ENCODE measurements around the gene MICU1. TPM values are rescaled to one million over a fixed set of nuclear protein-coding genes. Genes with fewer than 3 reads are reported as not detected.
"Not testable (repeated sequence)": the region's sequence is repeated elsewhere in the genome, so short reads cannot be mapped to it uniquely, and the experiment has no call there.

MICU1 gene
- total RNA-seq, 2 experiments from 2014 or later: 29.2 to 29.4 TPM

- not testable (repeated sequence) for H3K4me1 Mint-ChIP-seq, H3K27ac Mint-ChIP-seq, DNase-seq, H3K9me3 Mint-ChIP-seq, H3K4me3 Mint-ChIP-seq, H3K27me3 Mint-ChIP-seq, H3K36me3 Mint-ChIP-seq
Measured at GRCh38 chr10:72646971-72647370, 21.1 kb upstream of the MICU1 start.

GRCh38 chr10:72645263-72645858, 19.5 kb upstream of the MICU1 start:
- Mint-ChIP-seq H3K4me1 (no peaks in the 10 kb centered on the region), H3K36me3 (no peaks in the 10 kb centered on the region), H3K27me3 (no peaks in the 10 kb centered on the region), H3K4me3 (no peak overlapping the region), H3K9me3 (no peaks in the 10 kb centered on the region), H3K27ac (no peak overlapping the region)
- no peak for DNase-seq

GRCh38 chr10:72642318-72642717, 16.4 kb upstream of the MICU1 start:
- H3K4me3 Mint-ChIP-seq: no peak overlapping the region
- no peaks in the 10 kb centered on the region for H3K9me3 Mint-ChIP-seq
- no peaks in the 10 kb centered on the region for H3K27me3 Mint-ChIP-seq
- peaks cover 5% of the 10 kb centered on the region for H3K4me1 Mint-ChIP-seq
- H3K27ac Mint-ChIP-seq: no peak overlapping the region
- DNase-seq: no peak
- H3K36me3 Mint-ChIP-seq: no peaks in the 10 kb centered on the region

- no peak overlapping the region for H3K4me3 Mint-ChIP-seq
- no peaks in the 10 kb centered on the region for H3K27me3 Mint-ChIP-seq
- DNase-seq: no peak
- H3K9me3 Mint-ChIP-seq: no peaks in the 10 kb centered on the region
- peaks cover 6% of the 10 kb centered on the region for H3K4me1 Mint-ChIP-seq
- H3K36me3 Mint-ChIP-seq: no peaks in the 10 kb centered on the region
- H3K27ac Mint-ChIP-seq: no peak overlapping the region
Measured at GRCh38 chr10:72639441-72639873, 13.6 kb upstream of the MICU1 start.

DNA sequence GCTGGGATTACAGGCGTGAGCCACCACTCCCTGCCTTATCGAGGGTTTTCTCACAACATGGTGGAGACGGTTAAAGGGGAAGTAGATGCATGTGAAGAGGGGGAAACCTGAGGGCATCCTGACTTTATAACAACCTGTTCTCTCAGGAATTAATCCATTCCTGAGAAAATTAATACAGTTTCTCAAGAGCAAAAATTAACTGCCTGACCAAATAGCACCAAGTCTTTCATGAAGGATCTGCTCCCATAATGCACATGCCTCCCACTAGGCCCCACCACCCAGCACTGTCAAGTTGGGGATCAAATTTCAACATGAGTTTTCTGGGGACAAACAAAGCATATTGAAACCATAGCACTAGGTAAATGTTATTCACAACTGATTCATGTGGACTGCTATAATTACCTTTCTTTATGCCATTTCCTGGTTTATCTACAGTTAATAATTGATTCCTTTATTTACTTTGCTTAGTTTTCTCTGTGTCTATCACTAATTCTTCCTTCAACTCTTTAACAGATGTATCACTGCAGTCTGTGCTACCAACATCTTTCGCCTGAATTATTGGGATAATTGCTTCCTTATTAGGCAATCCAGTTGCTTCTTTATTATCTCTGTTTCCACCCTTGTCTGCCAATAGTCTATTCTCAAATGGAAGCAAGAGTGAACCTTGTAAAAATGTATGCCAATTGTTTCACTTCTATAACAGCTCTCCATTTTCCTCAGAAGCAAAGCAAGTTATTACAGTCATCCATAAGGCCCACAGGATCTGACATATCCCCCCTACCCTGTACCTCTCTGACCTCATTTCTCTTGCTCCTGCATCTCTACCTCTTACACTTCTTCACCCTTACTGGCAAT, 12.9 kb upstream of the MICU1 start:
- no peaks in the 10 kb centered on the region for H3K9me3 Mint-ChIP-seq
- no peaks in the 10 kb centered on the region for H3K27me3 Mint-ChIP-seq
- H3K4me3 Mint-ChIP-seq: no peak overlapping the region
- no peaks in the 10 kb centered on the region for H3K36me3 Mint-ChIP-seq
- H3K4me1 Mint-ChIP-seq: peaks cover 6% of the 10 kb centered on the region
- DNase-seq: no peak
- no peak overlapping the region for H3K27ac Mint-ChIP-seq

- no peaks in the 10 kb centered on the region for H3K9me3 Mint-ChIP-seq
- H3K4me3 Mint-ChIP-seq: no peak overlapping the region
- no peaks in the 10 kb centered on the region for H3K27me3 Mint-ChIP-seq
- peaks cover 6% of the 10 kb centered on the region for H3K4me1 Mint-ChIP-seq
- no peak overlapping the region for H3K27ac Mint-ChIP-seq
- H3K36me3 Mint-ChIP-seq: no peaks in the 10 kb centered on the region
- peak; percentile 37 for DNase-seq
Measured at GRCh38 chr10:72637398-72637857, 11.5 kb upstream of the MICU1 start.

DNA sequence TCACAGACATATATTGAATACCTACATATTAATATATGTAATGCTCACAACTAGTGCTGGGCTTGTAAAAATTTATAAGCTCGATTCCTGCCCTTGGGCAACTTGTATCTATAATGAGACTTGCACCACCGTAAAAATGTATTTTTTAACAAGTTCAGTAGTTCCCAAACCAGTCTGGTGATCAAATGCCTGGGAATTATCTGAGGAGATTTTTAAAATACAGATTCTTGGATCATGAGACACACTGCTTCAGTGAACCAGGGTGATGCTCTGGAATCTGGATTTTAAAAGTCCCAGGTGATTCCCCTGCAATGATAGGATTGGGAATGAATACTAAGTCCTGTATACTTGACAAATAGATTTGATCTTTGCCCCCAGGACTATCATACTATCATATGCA, 4.3 kb upstream of the MICU1 start:
- Mint-ChIP-seq H3K27me3 (no peaks in the 10 kb centered on the region), H3K36me3 (no peaks in the 10 kb centered on the region), H3K4me3 (no peak overlapping the region), H3K4me1 (peaks cover 1% of the 10 kb centered on the region), H3K27ac (no peak overlapping the region), H3K9me3 (no peaks in the 10 kb centered on the region)
- no peak for DNase-seq

DNA sequence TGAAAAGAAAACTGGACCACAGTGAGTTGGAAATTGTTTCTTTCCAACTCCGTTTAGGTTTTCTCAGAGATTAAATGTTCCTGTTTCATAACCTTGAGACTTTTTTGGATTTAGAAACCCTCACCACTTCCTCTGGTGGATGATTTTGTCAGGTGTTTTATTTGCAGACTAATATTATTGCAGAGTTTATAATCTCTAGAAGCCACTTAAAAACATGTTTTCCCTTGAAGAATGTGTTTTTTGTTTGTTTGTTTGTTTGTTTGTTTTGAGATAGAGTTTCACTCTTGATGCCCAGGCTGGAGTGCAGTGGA, 520 bp upstream of the MICU1 start:
- peak overlapping the region; percentile 93 for H3K27ac Mint-ChIP-seq
- H3K9me3 Mint-ChIP-seq: no peaks in the 10 kb centered on the region
- H3K4me3 Mint-ChIP-seq: peak overlapping the region; percentile 97
- H3K36me3 Mint-ChIP-seq: no peaks in the 10 kb centered on the region
- no peaks in the 10 kb centered on the region for H3K27me3 Mint-ChIP-seq
- DNase-seq: no peak
- peaks cover 7% of the 10 kb centered on the region for H3K4me1 Mint-ChIP-seq

GRCh38 chr10:72625276-72625607, 637 bp downstream of the MICU1 start:
- H3K27ac Mint-ChIP-seq: peak overlapping the region; percentile 93
- peaks cover 7% of the 10 kb centered on the region for H3K4me1 Mint-ChIP-seq
- H3K9me3 Mint-ChIP-seq: no peaks in the 10 kb centered on the region
- H3K4me3 Mint-ChIP-seq: peak overlapping the region; percentile 97
- DNase-seq: no peak
- H3K27me3 Mint-ChIP-seq: no peaks in the 10 kb centered on the region
- H3K36me3 Mint-ChIP-seq: no peaks in the 10 kb centered on the region

- H3K27ac Mint-ChIP-seq: no peak overlapping the region
- no peaks in the 10 kb centered on the region for H3K36me3 Mint-ChIP-seq
- H3K4me1 Mint-ChIP-seq: peaks cover 9% of the 10 kb centered on the region
- no peaks in the 10 kb centered on the region for H3K27me3 Mint-ChIP-seq
- H3K9me3 Mint-ChIP-seq: no peaks in the 10 kb centered on the region
- no peak for DNase-seq
- no peak overlapping the region for H3K4me3 Mint-ChIP-seq
Measured at GRCh38 chr10:72622271-72622670, 3.6 kb downstream of the MICU1 start.

DNA sequence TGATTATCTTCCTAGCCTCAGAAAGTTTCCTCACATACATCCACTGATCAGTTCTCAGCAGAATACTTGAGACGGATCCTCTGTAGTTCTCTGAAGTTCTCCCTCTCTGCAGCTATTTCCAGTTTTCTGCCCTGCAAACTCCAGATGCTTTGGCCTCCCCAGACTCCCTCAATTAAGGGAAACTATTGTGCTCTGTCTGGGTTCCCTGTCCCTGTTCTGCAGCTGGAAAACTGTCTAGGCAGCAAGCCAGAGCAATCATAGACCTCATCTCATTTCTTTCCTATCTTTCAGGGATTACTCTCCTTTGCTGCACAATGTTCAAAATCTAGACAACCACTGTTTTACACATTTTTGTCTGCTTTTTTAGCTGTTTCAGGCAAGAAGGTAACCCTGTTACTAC, 9.2 kb downstream of the MICU1 start:
- H3K27ac Mint-ChIP-seq: peak overlapping the region; percentile 36
- peaks cover 22% of the 10 kb centered on the region for H3K36me3 Mint-ChIP-seq
- peaks cover 14% of the 10 kb centered on the region for H3K9me3 Mint-ChIP-seq
- H3K4me3 Mint-ChIP-seq: no peak overlapping the region
- peaks cover 17% of the 10 kb centered on the region for H3K4me1 Mint-ChIP-seq
- DNase-seq: no peak
- H3K27me3 Mint-ChIP-seq: no peaks in the 10 kb centered on the region

DNA sequence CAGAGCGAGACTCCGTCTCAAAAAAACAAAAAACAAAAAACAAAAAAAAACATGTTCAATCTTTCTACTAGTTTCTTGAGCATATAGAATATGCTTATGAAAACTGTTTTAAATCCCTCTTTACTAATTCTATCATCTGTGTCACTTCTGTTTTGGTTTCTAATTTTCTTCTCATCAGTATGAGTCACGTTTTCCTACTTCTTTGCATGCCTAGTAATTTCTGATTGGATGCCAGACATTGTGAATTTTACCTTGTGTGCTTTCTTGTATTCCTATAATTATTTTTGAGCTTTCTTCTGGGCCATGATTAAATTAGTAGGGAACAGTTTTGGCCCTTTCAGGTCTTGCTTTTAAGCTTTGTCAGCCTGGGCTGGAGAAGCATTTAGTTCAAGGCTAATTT, 9.9 kb downstream of the MICU1 start:
- H3K27me3 Mint-ChIP-seq: no peaks in the 10 kb centered on the region
- no peak overlapping the region for H3K27ac Mint-ChIP-seq
- H3K4me1 Mint-ChIP-seq: peaks cover 21% of the 10 kb centered on the region
- peaks cover 14% of the 10 kb centered on the region for H3K9me3 Mint-ChIP-seq
- DNase-seq: no peak
- no peak overlapping the region for H3K4me3 Mint-ChIP-seq
- H3K36me3 Mint-ChIP-seq: peaks cover 23% of the 10 kb centered on the region

DNA sequence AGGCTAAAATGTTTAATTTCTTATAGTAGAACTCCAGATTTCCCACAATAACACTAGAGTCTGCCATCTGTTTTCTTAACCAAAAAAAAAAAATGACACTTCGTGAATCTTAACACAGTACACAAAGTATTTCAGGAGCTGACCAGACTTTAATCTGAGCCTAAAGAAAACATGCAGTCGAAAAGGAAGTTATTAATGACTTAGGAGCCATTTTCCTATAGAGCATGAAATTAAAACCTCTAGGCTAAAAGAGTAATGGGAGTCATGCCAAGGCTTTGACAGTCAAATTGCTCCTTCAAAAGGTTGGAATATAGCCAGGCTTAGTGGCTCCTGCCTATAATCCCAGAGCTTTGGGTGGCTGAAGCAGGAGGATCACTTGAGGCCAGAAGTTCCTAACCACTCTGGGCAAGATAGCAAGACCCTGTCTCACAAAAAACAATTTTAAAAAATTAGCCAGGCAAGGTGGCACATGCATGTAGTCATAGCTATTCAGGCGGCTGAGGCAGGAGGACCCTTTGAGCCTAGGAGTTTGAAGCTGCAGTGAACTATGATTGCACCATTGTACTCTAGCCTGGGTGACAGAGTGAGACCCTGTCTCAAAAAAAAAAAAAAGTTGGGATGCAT, 13.6 kb downstream of the MICU1 start:
- Mint-ChIP-seq H3K36me3 (peaks cover 33% of the 10 kb centered on the region), H3K27ac (no peak overlapping the region), H3K27me3 (no peaks in the 10 kb centered on the region), H3K9me3 (peaks cover 16% of the 10 kb centered on the region), H3K4me3 (no peak overlapping the region), H3K4me1 (peaks cover 19% of the 10 kb centered on the region)
- no peak for DNase-seq

DNA sequence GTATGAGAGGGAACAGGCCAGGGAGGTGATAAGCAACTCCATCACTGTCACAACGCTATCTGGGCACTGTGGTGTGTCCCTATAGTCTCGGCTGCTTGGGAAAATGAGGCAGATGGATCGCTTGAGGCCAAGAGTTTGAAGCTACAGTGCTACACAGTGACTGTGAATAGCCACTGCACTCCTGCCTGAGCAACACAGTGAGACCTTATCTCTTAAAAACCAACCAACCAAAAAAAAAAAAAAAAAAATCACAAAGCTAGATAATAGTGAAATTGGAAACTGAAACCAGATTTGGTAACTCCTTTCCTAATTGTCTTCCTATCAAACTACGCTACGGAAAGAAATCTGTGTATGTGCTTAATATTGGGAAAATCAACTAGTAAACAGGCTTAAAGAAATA, 14.1 kb downstream of the MICU1 start:
- no peaks in the 10 kb centered on the region for H3K27me3 Mint-ChIP-seq
- no peak for DNase-seq
- H3K27ac Mint-ChIP-seq: no peak overlapping the region
- peaks cover 29% of the 10 kb centered on the region for H3K36me3 Mint-ChIP-seq
- peaks cover 12% of the 10 kb centered on the region for H3K9me3 Mint-ChIP-seq
- peaks cover 18% of the 10 kb centered on the region for H3K4me1 Mint-ChIP-seq
- no peak overlapping the region for H3K4me3 Mint-ChIP-seq

DNA sequence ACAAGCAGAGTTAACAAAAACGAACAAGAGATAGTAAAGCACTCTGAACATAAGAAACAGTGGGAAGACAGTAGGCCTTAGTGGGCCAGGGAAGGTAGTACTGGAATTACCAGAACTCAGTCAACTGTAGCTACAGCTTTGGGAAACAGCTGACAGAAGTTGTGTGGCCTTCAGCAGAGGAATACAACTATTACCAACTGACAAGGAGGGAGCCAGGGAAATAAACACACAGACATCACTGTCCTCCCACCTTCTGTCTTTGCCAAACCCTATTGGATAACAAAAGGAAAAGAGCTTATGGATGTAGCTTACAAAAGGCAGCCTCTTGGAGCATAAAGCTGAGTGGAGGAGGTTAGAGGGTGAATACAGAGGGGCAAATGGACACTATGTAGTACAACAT, 15.4 kb downstream of the MICU1 start:
- no peak for DNase-seq

GRCh38 chr10:72605122-72605521, 20.8 kb downstream of the MICU1 start:
- Mint-ChIP-seq H3K4me3 (no peak overlapping the region), H3K27ac (no peak overlapping the region), H3K4me1 (peaks cover 2% of the 10 kb centered on the region), H3K36me3 (peaks cover 16% of the 10 kb centered on the region), H3K27me3 (no peaks in the 10 kb centered on the region), H3K9me3 (peaks cover 2% of the 10 kb centered on the region)
- DNase-seq: no peak

More for the DNA sequence above, 15.4 kb downstream of the MICU1 start:
- Mint-ChIP-seq H3K9me3 (peaks cover 2% of the 10 kb centered on the region), H3K4me3 (no peak overlapping the region), H3K27me3 (no peaks in the 10 kb centered on the region), H3K27ac (no peak overlapping the region), H3K4me1 (peaks cover 8% of the 10 kb centered on the region), H3K36me3 (peaks cover 18% of the 10 kb centered on the region)

All from activated naive CD8-positive, alpha-beta T cell treated with anti-CD3 and anti-CD28 coated beads for 36 hours (primary cell).